HEK293 (cell line): Measurements from ENCODE around the gene ARHGEF28.

Experiments used
- ZNF549 ChIP-seq: fragments of 450-650 bp; IDR thresholded peaks from 2 replicates; pipeline ENCODE4 v1.5.1; 2018; ENCODE audit warnings: missing biosample characterization, missing genetic modification characterization, mild to moderate bottlenecking, inconsistent platforms, moderate library complexity
- TF ChIP-seq, protein P1 (sequence below): fragments of 450-650 bp; formaldehyde crosslinking; IDR thresholded peaks from 2 replicates; pipeline ENCODE4 v1.5.1; 2016; ENCODE audit warnings: missing biosample characterization, missing genetic modification characterization
- TF ChIP-seq, protein P2 (sequence below): fragments of 450-650 bp; formaldehyde crosslinking; conservative IDR thresholded peaks from 2 replicates; pipeline ENCODE4 v1.5.1; 2016; ENCODE audit warnings: low read depth, missing biosample characterization, missing genetic modification characterization

DNA sequence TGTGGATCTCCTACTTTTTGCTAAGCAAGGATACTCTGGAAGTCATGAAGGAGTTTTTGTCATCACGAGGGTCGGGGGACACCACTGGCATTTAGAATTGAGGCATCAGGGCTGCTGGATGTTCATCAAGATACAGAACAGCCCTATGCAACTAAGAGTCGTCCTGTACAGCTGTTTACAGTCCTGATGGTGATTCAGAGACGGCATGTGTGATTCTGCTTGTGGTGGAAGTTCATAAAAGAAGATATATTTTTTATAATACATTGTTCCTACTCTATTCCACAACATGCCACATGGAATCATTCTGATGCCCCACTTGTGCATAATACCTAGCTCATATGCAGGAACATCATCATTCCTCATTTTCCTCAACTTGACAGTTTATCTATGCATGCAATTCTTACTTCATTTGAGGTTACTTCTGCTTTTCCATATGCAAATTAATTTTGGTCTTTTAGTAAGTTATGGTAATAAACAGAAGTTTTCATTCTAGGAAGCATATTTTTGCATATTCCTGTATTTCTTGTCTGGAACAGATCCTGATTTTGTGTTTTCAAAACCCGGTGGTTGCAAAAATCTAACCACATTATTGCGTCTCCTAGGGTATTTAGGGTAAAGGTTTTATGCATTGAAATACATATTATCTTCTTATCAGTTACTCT, 155.2 kb downstream of the ARHGEF28 start:
- TF ChIP-seq, protein P1, sequence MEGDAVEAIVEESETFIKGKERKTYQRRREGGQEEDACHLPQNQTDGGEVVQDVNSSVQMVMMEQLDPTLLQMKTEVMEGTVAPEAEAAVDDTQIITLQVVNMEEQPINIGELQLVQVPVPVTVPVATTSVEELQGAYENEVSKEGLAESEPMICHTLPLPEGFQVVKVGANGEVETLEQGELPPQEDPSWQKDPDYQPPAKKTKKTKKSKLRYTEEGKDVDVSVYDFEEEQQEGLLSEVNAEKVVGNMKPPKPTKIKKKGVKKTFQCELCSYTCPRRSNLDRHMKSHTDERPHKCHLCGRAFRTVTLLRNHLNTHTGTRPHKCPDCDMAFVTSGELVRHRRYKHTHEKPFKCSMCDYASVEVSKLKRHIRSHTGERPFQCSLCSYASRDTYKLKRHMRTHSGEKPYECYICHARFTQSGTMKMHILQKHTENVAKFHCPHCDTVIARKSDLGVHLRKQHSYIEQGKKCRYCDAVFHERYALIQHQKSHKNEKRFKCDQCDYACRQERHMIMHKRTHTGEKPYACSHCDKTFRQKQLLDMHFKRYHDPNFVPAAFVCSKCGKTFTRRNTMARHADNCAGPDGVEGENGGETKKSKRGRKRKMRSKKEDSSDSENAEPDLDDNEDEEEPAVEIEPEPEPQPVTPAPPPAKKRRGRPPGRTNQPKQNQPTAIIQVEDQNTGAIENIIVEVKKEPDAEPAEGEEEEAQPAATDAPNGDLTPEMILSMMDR (tag by site-specific recombination) = no peak
- TF ChIP-seq, protein P2, sequence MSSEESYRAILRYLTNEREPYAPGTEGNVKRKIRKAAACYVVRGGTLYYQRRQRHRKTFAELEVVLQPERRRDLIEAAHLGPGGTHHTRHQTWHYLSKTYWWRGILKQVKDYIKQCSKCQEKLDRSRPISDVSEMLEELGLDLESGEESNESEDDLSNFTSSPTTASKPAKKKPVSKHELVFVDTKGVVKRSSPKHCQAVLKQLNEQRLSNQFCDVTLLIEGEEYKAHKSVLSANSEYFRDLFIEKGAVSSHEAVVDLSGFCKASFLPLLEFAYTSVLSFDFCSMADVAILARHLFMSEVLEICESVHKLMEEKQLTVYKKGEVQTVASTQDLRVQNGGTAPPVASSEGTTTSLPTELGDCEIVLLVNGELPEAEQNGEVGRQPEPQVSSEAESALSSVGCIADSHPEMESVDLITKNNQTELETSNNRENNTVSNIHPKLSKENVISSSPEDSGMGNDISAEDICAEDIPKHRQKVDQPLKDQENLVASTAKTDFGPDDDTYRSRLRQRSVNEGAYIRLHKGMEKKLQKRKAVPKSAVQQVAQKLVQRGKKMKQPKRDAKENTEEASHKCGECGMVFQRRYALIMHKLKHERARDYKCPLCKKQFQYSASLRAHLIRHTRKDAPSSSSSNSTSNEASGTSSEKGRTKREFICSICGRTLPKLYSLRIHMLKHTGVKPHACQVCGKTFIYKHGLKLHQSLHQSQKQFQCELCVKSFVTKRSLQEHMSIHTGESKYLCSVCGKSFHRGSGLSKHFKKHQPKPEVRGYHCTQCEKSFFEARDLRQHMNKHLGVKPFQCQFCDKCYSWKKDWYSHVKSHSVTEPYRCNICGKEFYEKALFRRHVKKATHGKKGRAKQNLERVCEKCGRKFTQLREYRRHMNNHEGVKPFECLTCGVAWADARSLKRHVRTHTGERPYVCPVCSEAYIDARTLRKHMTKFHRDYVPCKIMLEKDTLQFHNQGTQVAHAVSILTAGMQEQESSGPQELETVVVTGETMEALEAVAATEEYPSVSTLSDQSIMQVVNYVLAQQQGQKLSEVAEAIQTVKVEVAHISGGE = no peak
- no peak for TF ChIP-seq ZNF549 (tag by site-specific recombination)
